COLO668 (cell line): Measurements from ENCODE around the gene GREB1L.

Source experiments
- DNase-seq: peaks from one replicate; lab custom pipeline; 2025; ENCODE audit not compliant: unreplicated experiment; lab: John Stamatoyannopoulos, UW

Gene GREB1L

DNA sequence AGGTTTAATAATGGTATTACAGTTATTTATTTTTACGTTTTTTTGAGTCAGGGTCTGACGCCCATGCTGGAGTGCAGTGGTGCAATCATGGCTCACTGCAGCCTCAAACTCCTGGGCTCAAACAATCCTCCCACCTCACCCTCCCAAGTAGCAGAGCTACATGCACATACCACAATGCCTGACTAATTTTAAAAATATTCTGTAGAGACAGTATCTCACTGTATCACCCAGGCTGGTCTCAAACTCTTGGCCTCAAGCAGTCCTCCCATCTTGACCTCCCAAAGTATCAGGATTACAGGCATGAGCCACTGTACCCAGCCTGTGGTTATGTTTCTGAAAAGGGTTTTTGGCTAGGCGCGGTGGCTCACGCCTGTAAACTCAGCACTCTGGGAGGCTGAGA, 237.7 kb downstream of the GREB1L start:
- DNase-seq = no peak

DNA sequence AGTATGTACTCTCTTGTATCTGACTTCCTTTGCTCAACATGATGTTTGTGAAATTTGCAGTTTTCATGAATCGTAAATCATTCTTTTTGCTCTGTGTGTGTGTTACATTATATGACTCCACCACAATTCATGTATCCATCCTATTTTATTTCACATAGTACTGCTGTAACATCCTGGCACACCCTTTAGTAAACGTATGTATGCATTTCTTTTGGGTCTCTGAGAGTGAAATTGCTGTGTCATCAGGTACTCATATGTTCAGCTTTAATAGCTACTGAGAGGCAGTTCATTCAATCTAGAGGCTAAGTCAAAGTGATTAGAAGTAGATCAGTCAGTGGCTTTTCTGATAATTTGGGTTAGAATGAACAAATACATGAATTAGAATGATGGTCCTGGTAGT, 239.7 kb downstream of the GREB1L start:
- DNase-seq = no peak

DNA sequence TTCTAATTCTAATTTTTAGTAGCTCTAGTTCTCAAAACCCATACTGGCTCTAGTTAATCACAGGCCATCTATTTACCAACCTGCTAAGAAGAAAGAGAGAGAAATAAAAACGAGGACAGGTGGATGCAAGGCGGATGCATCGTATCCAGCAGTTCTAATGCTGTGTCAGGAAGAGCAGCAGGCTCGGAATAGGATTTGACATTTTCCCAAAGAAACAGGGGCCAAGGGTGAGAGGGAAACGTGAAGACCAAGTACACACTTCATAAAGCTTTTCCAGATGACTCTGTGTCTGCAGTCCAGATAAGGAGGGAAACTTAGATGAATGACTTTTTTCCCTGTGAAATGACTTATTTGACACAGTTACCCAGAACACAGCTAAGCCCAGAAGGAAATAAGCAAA, 241.0 kb downstream of the GREB1L start:
- no peak for DNase-seq

DNA sequence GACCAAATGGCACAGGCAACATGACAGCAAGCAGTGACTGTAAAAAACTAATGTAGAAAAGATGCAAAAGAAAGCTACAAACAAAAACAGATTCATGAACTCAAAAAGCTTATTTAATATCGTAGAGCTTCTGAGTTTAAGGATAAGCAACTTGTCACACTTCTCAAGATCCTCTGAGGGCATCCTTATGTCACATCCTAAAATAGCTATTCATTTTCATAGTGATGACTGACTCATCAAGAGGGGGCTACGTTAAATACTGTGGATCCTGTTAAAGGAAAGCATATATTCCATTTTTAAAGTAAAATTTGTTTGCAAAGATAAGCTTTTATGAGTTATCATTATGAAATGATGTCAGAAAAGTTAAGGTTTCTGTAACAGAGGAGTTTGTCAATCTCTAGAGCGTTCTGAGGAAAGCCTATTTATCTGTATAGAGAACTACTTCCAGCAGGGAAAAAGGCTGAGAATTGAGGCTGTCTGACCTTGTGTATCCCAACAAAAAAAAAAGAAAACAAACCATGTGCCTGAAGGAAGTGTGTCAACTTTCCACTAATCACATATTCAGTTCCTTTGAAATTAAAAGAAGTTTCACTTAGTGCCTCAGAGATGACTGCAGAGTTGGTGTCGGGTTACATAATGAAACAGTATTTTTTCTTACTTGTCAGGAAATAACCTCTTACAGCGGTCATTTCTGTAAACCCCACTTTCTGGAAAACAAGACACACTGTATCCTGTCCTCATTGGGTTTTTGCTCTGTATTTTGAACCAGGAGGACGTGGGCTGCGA, 243.0 kb downstream of the GREB1L start:
- no peak for DNase-seq

DNA sequence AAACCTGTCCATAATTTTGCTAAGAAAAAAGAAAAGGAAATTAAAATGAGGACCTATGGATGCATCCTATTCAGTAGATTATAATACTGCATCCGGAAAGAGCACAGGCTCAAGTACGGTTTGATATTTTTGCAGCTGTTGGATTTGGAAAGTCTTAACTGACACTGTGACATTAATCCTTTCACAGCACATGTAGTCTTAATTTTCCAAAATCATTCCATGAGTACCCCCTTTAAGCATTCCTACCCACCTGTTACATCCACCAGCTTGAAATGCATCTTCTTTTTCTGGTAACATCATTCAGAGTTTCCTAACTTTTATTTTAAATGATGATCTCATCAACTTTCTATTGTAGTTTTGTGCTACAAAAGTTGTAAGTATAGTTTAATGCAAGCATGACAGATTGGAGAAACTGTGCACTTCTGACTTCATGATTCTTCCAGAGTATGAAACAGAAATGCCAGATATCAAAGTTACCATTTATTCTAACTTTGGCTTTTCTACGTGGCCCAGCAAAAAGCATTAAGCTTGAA, 244.9 kb downstream of the GREB1L start:
- no peak for DNase-seq

DNA sequence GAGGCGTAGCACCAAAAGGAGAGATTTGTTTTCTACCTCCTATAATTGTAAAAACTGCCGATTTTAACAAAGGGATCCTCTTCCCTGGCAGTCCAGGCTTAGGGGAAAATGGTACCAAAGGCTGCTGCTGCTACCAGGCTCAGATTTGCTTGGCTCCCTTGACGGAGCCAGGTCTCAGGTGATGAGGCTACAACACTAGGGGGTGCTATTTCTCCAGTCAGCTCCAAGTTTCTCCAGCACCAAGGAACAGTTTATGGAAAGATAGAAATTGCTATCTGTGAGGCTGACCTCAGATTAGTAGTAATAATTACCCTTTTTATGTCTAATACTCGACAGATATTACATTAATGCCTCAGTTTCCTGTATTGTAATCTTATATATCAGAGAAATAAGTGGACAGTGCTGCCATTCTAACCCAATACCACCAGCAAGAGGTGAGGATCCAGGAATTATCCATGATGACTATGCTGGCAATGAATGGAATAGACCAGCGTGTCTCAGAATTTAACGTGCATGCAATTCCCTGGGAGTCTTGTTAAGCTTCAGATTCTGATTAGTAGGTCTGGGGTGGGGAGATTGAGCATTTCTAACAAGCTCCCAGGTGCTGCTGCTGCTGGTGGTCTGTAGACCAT, 247.2 kb downstream of the GREB1L start:
- peak; percentile 41 for DNase-seq

DNA sequence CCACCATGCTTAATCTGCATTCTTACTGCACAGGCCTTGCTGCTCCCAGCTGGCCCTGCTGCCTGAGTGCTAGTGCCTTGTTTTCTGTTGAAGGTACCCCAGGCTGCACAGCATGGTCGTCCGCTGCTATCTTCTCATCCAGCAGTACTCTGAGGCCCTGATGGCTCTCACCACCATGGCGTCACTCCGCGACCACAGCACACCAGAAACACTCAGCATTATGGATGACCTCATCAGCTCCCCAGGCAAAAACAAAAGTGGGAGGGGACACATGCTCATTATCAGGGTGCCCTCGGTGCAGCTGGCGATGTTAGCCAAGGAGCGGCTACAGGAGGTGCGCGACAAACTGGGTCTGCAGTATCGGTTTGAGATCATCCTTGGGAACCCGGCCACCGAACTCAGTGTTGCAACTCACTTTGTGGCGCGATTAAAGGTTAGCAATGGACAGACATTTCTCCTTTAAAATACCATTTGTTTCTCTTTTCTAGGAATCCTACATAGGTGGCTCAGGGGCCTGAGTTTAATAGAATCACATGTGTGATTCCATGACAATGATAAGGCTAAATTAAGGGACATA, 248.0 kb downstream of the GREB1L start:
- no peak for DNase-seq

DNA sequence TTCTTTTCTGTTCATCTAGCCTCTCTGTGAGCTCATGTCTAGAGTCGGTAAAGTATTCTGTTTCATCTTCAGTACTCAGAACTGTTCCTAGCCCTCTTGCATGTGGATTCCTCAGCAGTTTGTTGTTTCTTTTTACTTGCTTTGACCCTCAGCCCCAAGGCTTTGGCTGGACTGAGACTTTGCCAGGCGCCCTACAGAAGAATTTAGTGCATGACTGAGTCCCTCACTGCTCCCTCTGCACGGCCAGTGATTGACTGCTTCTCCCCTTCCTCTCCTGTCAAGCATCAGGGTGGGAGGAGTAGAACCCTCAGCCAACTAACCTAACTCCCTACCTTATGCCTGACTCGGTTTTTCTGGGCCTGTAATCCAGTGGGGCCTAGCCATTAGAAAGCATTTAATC, 248.7 kb downstream of the GREB1L start:
- no peak for DNase-seq

DNA sequence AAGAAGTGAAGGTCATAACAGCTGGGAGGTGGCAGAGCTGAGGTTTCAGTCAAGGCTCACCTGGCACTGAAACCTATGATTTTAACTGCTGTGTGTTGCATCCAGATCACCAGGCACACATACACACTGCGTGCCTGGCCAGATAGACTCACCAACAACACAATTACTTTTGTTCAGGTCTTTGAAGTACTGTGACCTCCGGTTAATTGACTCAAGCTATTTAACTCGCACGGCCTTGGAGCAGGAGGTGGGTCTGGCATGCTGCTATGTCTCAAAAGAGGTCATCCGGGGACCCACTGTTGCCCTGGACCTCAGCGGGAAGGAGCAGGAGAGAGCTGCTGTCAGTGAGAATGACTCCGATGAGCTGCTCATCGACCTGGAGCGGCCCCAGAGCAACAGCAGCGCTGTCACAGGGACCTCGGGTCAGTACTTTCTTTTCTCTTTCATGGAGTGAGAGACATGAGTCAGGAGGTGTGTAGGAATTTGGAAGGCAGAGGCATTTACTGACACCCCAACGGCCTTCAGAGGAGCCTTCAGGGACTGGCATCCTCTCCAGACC, 254.3 kb downstream of the GREB1L start:
- no peak for DNase-seq

DNA sequence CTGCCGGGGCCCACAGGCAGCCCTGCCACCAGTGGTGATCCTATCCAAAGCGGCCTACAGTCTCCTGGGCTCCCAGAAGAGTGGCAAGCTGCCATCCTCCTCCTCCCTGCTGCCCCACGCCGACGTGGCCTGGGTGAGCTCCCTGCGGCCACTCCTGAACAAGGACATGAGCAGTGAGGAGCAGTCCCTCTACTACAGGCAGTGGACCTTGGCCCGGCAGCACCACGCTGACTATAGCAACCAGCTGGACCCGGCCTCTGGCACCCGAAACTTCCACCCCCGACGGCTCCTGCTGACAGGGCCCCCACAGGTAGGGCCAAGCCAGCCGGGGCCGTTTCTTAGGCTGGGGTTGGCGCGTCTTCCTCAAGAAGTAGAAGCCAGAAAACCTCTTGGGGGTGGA, 258.0 kb downstream of the GREB1L start:
- DNase-seq = no peak

DNA sequence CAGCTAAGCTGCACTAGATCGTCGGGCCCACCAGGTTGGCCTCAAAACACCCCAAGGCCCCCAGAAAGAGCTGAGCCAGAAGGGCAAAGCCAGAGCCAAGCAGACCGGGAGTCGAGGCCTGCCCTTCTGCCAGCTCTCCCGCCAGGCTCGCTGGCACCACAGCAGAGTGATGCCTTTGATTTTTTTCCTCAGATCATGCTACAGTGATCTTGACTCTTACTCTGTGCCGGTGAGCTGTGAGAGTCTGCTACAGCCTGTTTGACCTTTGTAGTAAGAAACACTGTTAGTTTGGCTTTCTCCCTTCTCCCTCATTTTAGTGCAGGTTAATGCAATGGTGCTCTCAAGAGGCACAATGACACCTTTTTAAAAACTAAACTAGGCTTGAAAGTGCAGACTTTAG, 260.6 kb downstream of the GREB1L start:
- no peak for DNase-seq

DNA sequence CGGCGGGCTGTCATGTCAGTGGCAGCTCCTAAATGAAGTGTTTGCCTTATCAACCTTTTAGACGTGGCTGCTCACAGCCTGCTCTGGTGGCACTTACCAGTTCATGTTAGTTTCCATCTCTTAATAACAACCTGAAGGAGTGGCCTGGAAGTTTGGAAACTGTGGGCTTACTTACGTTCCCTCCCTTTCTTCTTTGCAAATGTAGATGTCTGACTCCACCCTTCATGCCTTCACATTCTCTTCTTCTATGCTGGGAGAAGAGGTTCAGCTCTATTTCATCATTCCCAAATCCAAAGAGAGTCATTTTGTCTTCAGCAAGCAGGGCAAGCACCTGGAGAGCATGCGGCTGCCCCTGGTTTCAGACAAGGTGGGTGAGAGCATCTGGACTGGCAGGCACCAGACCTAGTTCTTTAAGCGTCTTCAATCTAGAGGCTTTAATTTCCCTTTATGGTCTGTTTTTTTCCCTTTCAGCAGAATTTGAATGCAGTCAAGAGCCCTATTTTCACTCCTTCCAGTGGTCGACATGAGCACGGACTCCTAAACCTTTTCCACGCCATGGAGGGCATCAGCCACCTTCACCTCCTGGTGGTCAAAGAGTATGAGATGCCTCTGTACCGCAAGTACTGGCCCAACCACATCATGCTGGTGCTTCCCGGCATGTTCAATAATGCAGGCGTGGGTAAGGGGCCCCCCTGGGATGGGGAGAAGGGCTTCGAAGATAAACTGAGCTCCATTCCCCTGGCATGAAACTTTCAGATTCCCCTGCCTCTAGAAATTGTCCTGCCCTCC, 266.1 kb downstream of the GREB1L start:
- no peak for DNase-seq

DNA sequence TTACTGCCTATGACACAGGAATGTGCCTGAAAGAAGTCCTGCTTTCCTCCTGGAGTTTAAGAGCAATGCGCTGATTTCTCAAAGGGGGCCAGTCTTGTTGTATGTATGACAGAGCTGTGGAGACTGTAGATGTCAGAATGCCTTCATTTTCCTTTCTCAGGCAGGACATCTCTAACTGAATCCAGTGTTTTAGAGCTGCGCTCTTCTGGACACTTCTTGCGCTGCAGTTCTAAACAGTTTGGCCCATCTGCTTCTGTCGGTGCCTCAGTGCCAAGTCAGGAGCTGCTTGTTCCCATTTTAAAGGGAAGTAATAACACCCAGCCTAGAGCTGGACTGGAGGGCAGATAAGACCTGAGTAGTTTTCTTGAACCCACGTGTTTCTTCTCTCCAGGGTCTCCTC, 267.0 kb downstream of the GREB1L start:
- DNase-seq = no peak

DNA sequence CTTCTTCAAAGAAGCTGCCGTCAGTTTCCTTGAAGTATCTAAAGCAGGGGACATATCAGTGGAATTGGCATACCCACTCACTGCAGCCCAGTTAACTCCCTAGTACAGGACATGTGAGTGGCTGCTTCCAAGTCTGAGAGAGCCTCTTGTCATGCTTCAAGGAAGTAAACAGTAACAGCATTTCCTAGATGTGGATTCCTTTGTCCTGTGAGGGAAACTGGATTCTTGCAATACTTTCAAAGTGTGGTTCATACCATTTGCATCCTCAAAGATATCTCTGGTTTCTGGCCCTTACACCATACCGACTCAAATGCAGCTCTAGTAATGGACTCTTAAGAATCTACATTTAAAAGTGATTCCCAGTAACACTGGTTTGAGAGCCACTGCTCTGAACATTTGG, 271.3 kb downstream of the GREB1L start:
- DNase-seq = no peak

DNA sequence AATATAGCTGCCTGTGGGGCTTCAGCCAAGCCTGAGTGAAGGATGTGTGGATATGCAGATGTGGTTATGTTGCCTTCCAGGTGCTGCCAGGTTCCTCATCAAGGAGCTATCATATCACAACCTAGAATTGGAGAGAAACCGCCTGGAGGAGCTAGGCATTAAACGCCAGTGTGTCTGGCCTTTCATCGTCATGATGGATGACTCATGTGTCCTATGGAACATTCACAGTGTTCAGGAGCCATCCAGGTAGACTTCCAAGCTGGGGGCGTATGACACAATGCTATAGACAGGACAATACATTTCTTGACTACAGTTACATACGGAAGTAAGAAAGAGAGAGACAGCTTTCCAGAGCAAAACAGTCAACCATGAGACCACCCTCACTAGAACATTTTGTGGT, 271.7 kb downstream of the GREB1L start:
- no peak for DNase-seq

DNA sequence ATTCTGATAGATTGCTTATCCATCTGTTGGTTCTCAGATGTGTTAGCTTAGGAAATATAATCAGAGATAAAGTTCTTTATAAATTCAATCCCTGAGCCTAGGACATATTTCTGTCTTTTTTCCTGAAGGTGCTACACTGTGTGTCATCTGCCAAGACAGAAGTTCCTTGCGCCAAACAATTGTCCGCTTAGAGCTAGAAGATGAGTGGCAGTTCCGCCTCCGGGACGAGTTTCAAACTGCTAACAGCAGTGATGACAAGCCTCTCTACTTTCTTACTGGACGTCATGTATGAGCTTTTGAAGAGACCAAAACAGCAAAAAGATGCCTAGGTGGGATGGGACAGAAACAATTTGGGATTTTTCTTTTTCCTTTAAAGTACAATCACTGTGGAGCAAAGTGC, 280.5 kb downstream of the GREB1L start:
- DNase-seq = no peak

DNA sequence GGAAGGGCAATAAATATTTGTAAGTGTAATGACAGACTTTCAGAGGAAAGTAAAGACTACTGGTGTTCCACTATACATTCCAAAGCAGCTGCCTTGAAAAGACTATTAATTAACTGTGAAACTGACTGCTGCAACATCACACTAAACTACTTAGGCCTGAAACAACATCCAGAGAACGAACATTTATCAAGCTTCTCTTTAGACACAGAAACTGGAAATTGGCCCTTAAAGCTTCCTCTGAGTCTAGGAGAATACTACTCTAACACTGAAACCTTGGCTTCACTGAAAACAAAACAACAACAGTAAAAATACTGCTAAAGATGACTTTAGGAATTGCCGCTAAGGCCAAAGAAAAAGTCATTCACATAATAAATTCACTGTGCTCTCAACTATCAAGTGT, 283.9 kb downstream of the GREB1L start:
- DNase-seq = no peak

DNA sequence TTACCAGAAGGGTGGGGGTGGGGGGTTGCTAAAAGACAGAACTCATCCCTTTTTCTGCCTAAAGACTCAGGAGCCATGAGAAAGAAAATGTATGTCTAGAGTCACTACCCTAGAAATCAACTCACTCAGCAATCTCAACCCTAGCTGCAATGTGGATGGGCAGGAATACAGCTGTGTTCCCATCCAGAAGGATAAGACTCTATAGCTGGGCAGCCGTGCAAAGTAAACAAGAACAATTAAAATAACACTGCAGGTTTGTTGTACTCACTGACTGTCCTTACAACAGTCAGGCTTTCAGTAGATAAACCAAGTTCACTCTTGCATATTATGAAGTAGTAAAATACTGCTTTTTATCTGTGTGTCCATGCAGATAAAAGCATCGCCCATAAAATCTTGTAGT, 284.4 kb downstream of the GREB1L start:
- no peak for DNase-seq

DNA sequence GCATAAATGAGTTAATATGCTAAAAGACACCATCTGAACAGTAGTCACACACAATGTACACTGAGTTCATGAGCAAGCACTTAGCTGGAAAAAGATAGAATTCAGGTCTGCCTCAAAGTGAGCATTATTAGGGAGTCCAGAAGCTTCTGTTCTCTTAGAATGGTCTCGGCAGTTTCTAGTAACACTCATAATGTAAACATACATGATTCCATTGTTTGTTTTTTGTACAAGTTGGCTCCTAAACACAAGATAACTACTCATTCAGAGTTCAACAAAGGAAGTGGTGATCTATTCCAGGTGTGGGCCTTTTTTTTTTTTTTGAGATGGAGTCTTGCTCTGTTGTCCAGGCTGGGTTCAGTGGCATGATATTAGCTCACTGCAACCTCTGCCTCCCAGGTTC, 292.3 kb downstream of the GREB1L start:
- no peak for DNase-seq

DNA sequence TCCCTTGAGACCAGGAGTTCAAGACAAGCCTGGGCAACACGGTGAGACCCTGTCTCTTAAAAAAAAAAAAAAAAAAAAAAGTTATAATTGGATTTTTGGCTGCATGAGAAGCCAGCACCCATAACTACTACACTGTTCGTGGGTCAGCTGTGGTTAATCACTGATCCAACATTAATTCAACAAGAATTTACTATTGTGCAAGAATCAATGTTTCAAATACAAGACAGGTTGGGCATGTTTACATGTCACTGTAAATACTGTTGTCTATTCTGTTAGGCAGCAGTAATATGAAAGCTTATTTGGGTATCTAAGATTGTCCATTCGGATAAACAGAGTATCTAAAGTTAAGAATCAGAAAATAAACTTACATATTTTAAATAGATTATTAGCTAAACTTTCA, 296.2 kb downstream of the GREB1L start:
- DNase-seq = no peak

DNA sequence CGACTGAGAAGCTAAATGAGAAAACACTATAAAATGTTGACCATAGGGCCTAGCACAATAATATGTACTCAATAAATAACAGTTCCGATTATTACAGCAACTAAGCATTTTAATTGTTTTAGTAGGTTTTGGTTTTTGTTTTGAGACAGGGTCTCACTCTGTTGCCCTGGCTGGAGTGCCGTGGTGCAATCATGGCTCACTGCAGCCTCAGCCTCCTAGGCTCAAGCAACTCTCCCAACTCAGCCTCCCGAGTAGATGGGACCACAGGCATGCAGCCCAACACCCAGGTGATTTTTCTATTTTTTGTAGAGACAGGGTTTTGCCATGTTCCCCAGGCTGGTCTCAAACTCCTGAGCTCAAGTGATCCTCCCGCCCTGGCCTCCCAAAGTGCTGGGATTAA, 304.4 kb downstream of the GREB1L start:
- no peak for DNase-seq
